ENCODE data around the gene SMYD3. TPM values are rescaled to one million over a fixed set of nuclear protein-coding genes. Genes with fewer than 3 reads are reported as not detected.
A peak's percentile ranks its signal among the peaks of the same experiment; 100 is the strongest.

The SMYD3 gene
- total RNA-seq, 1 donor from 2014 or later: 34.9 TPM

GRCh38 chr1:246512230-246512629 is 5.2 kb upstream of the SMYD3 start:
- peaks cover 20% of the 10 kb centered on the region for H3K9me3 Mint-ChIP-seq
- no peak for TF ChIP-seq CTCF (IDR thresholded peaks at IDR 0.05; ENCODE audit: unreplicated experiment)
- no peaks in the 10 kb centered on the region for H3K27me3 Mint-ChIP-seq (ENCODE audit: low read depth)
- DNase-seq (ENCODE audit: low spot score in 2 of 2, unreplicated experiment in 2 of 2): no peak
- no peak overlapping the region for H3K4me3 Mint-ChIP-seq
- H3K27ac Mint-ChIP-seq: no peak overlapping the region
- peaks cover 3% of the 10 kb centered on the region for H3K4me1 Mint-ChIP-seq
- no peaks in the 10 kb centered on the region for H3K36me3 Mint-ChIP-seq

- peaks cover 2% of the 10 kb centered on the region for H3K27me3 Mint-ChIP-seq (ENCODE audit: low read depth)
- DNase-seq (ENCODE audit: low spot score in 2 of 2, unreplicated experiment in 2 of 2): no peak
- no peak overlapping the region for H3K4me3 Mint-ChIP-seq
- H3K27ac Mint-ChIP-seq: no peak overlapping the region
- H3K9me3 Mint-ChIP-seq: peaks cover 20% of the 10 kb centered on the region
- no peak for TF ChIP-seq CTCF (IDR thresholded peaks at IDR 0.05; ENCODE audit: unreplicated experiment)
- H3K36me3 Mint-ChIP-seq: no peaks in the 10 kb centered on the region
- H3K4me1 Mint-ChIP-seq: peaks cover 7% of the 10 kb centered on the region
Observed at GRCh38 chr1:246511203-246511602, 4.1 kb upstream of the SMYD3 start.

GRCh38 chr1:246510147-246511030 is 3.3 kb upstream of the SMYD3 start:
- DNase-seq (ENCODE audit: low spot score in 2 of 2, unreplicated experiment in 2 of 2): no peak
- Mint-ChIP-seq H3K27ac (no peak overlapping the region), H3K4me1 (peaks cover 14% of the 10 kb centered on the region), H3K36me3 (no peaks in the 10 kb centered on the region), H3K27me3 (ENCODE audit: low read depth) (peaks cover 7% of the 10 kb centered on the region), H3K4me3 (no peak overlapping the region), H3K9me3 (peaks cover 16% of the 10 kb centered on the region)
- no peak for TF ChIP-seq CTCF (IDR thresholded peaks at IDR 0.05; ENCODE audit: unreplicated experiment)

- peaks cover 5% of the 10 kb centered on the region for H3K9me3 Mint-ChIP-seq
- H3K4me1 Mint-ChIP-seq: peaks cover 14% of the 10 kb centered on the region
- H3K36me3 Mint-ChIP-seq: no peaks in the 10 kb centered on the region
- H3K27me3 Mint-ChIP-seq (ENCODE audit: low read depth): peaks cover 7% of the 10 kb centered on the region
- no peak overlapping the region for H3K4me3 Mint-ChIP-seq
- TF ChIP-seq CTCF (IDR thresholded peaks at IDR 0.05; ENCODE audit: unreplicated experiment): no peak
- no peak overlapping the region for H3K27ac Mint-ChIP-seq
- DNase-seq (ENCODE audit: low spot score in 2 of 2, unreplicated experiment in 2 of 2): no peak
Observed at GRCh38 chr1:246508897-246509688, 2.0 kb upstream of the SMYD3 start.

GRCh38 chr1:246506367-246506673 is 759 bp downstream of the SMYD3 start:
- no peaks in the 10 kb centered on the region for H3K9me3 Mint-ChIP-seq
- peak overlapping the region; percentile 82 for H3K4me3 Mint-ChIP-seq
- no peak for TF ChIP-seq CTCF (IDR thresholded peaks at IDR 0.05; ENCODE audit: unreplicated experiment)
- H3K27me3 Mint-ChIP-seq (ENCODE audit: low read depth): peaks cover 7% of the 10 kb centered on the region
- H3K4me1 Mint-ChIP-seq: peaks cover 16% of the 10 kb centered on the region
- no peak for DNase-seq (ENCODE audit: low spot score in 2 of 2, unreplicated experiment in 2 of 2)
- no peak overlapping the region for H3K27ac Mint-ChIP-seq
- no peaks in the 10 kb centered on the region for H3K36me3 Mint-ChIP-seq

All from mesothelial cell of epicardium (in vitro differentiated cells).